ENCODE data around the gene AUTS2. TPM values are rescaled to one million over a fixed set of nuclear protein-coding genes. Genes with fewer than 3 reads are reported as not detected.

Gene AUTS2
- total RNA-seq, 2 donors from 2014 or later = 2.9 to 7.9 TPM

GRCh38 chr7:70410134-70410750 lies 812.0 kb downstream of the AUTS2 start:
- H3K36me3 Mint-ChIP-seq (ENCODE audit: insufficient read depth in 2 of 2) = no peaks in the 10 kb centered on the region
- no peak overlapping the region for H3K4me3 Mint-ChIP-seq
- ATAC-seq (replicated peaks in 1 of 2) (no peak), DNase-seq (no peak)
- H3K4me1 Mint-ChIP-seq (ENCODE audit: low read depth) = no peaks in the 10 kb centered on the region
- H3K27me3 Mint-ChIP-seq (ENCODE audit: low read depth) = no peaks in the 10 kb centered on the region
- no peak overlapping the region for H3K27ac Mint-ChIP-seq
- no peaks in the 10 kb centered on the region for H3K9me3 Mint-ChIP-seq

DNA sequence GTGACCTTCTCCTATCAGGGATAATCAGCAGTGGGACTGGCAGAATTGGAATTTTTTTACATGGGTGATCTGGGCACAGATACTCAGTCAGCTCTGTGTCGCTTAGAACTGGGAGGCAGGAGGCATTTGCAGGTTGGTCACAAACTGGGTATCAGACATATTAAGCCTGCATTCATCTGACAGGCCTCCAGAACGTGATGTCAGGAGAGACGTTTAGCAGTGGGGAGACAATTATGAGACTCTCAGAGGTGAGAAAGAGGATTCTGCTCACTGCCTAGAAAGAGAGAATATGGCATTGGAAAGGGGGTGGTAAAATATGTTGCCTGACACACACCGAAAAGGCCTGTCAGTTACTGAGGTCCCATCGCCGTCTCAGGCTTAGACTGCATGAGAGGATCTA lies 816.1 kb downstream of the AUTS2 start:
- Mint-ChIP-seq H3K9me3 (no peaks in the 10 kb centered on the region), H3K27ac (no peak overlapping the region), H3K4me1 (ENCODE audit: low read depth) (no peaks in the 10 kb centered on the region), H3K36me3 (ENCODE audit: insufficient read depth in 2 of 2) (no peaks in the 10 kb centered on the region), H3K27me3 (ENCODE audit: low read depth) (no peaks in the 10 kb centered on the region), H3K4me3 (no peak overlapping the region)
- DNase-seq (no peak), ATAC-seq (replicated peaks in 1 of 2) (no peak)

DNA sequence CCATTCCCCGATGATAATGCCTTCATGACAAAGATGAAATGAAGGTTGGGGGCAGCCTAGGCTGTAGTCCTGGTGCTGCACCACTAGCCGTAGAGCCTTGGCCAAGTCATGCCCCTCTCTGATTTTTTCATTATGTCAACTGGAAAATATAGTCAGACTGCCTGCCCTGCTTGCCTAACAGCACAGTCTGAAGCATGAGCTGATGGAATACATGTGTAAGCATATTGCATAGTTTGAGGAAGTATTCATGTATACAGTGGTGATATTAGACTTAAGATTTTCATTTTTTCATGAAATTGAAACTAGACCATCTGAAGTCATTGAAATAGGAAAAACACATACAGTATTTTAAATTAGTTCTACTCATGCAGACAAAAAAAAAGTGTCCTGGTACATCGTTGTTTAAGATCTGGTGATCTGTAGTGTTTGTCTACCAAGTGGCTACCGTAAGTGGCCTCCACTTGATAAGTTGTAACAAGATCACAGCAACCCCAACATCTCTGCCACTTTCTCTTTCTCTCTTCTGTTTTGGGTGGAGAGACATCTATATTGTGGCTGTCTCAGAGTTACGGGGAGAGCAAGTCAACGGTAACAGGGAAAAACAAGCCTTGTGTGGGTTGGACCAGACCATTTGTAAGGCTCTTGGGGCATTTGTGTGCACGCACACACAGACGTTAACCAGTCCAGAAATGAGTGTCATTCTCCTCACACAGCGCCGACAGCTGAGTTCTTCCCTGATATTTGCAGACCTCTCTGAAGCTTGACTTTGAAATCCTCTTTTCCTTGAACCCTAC lies 817.1 kb downstream of the AUTS2 start:
- no peaks in the 10 kb centered on the region for H3K27me3 Mint-ChIP-seq (ENCODE audit: low read depth)
- no peaks in the 10 kb centered on the region for H3K4me1 Mint-ChIP-seq (ENCODE audit: low read depth)
- H3K27ac Mint-ChIP-seq = no peak overlapping the region
- ATAC-seq (replicated peaks in 1 of 2) = no peak
- DNase-seq = no peak
- no peaks in the 10 kb centered on the region for H3K36me3 Mint-ChIP-seq (ENCODE audit: insufficient read depth in 2 of 2)
- H3K9me3 Mint-ChIP-seq = no peaks in the 10 kb centered on the region
- no peak overlapping the region for H3K4me3 Mint-ChIP-seq

- no peak overlapping the region for H3K27ac Mint-ChIP-seq
- no peaks in the 10 kb centered on the region for H3K27me3 Mint-ChIP-seq (ENCODE audit: low read depth)
- ATAC-seq (replicated peaks in 1 of 2) (no peak), DNase-seq (no peak)
- no peak overlapping the region for H3K4me3 Mint-ChIP-seq
- H3K4me1 Mint-ChIP-seq (ENCODE audit: low read depth) = no peaks in the 10 kb centered on the region
- H3K36me3 Mint-ChIP-seq (ENCODE audit: insufficient read depth in 2 of 2) = no peaks in the 10 kb centered on the region
- no peaks in the 10 kb centered on the region for H3K9me3 Mint-ChIP-seq
Observed at GRCh38 chr7:70416347-70416985, 818.2 kb downstream of the AUTS2 start.

DNA sequence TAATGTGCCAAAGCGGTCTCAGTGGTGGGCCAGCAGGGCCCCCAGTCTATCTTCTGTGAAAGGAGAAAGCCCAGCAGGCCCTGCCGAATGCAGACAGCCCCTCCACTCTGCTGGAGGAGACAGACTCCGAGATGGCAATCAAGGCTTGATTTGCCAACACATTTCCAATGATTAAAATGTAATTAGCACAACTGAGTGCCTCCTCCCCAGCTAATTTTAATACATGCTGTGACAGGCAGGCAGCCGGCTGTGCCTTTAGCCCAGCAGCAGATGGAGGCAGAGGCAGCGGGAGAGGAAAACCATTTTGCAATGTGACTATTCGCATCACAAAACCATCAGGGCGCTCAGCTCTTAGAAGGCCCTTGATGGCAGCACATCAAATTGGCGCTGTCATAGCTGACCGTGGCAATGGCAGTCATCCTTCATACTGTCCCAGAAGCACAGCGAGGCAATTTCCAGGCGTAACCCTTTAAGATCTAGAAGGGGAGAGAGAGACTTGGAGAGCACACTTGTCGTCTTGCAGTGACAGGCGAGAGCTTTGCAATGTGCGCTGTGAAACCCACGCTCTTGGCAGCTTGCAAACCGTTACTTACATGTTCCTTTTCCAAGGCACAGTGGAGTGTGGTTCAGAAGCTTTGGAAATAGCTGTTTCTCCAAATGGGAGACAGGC lies 818.8 kb downstream of the AUTS2 start:
- no peak overlapping the region for H3K4me3 Mint-ChIP-seq
- no peaks in the 10 kb centered on the region for H3K27me3 Mint-ChIP-seq (ENCODE audit: low read depth)
- no peak for ATAC-seq (replicated peaks in 1 of 2)
- H3K27ac Mint-ChIP-seq = no peak overlapping the region
- no peak for DNase-seq
- H3K4me1 Mint-ChIP-seq (ENCODE audit: low read depth) = no peaks in the 10 kb centered on the region
- H3K9me3 Mint-ChIP-seq = no peaks in the 10 kb centered on the region
- no peaks in the 10 kb centered on the region for H3K36me3 Mint-ChIP-seq (ENCODE audit: insufficient read depth in 2 of 2)

GRCh38 chr7:70419526-70420380 lies 821.5 kb downstream of the AUTS2 start:
- no peaks in the 10 kb centered on the region for H3K4me1 Mint-ChIP-seq (ENCODE audit: low read depth)
- H3K36me3 Mint-ChIP-seq (ENCODE audit: insufficient read depth in 2 of 2) = no peaks in the 10 kb centered on the region
- no peak overlapping the region for H3K4me3 Mint-ChIP-seq
- ATAC-seq (replicated peaks in 1 of 2) (no peak), DNase-seq (no peak)
- H3K27me3 Mint-ChIP-seq (ENCODE audit: low read depth) = no peaks in the 10 kb centered on the region
- no peaks in the 10 kb centered on the region for H3K9me3 Mint-ChIP-seq
- H3K27ac Mint-ChIP-seq = no peak overlapping the region

DNA sequence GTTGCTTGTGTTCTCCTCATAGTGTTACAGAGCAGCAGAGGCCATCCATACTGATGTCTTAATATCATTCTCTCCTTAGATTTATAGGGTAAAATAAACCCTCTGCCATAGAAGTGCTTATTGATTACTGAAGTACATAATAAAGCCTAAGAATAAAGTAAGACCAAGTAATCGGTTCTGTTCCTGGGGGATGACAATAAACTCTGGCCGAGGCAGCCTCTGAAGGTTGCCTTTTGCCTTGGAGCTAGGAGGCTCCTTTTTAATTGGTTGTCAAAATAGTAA lies 822.0 kb downstream of the AUTS2 start:
- H3K36me3 Mint-ChIP-seq (ENCODE audit: insufficient read depth in 2 of 2) = no peaks in the 10 kb centered on the region
- no peak overlapping the region for H3K4me3 Mint-ChIP-seq
- no peaks in the 10 kb centered on the region for H3K4me1 Mint-ChIP-seq (ENCODE audit: low read depth)
- no peak for DNase-seq
- no peak for ATAC-seq (replicated peaks in 1 of 2)
- H3K27me3 Mint-ChIP-seq (ENCODE audit: low read depth) = no peaks in the 10 kb centered on the region
- H3K9me3 Mint-ChIP-seq = no peaks in the 10 kb centered on the region
- no peak overlapping the region for H3K27ac Mint-ChIP-seq

DNA sequence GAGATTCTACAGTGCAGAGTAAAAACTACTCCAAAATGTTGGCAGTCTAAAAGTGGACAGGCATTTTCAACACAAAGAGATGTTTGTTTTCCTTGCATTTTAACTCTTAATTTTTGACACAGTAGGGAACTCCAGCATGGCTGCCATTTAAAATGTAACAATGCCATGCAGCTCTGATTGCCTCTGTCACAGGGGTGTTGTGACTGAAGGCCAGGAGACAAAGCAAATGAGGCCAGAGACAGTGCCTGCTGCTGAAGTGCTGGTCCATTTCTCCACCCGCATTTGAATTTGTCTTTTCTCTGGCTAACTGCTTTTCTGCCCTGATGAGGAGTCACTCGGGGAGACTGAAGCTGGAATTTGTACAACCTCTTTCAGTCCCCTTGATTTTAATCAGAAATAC lies 823.0 kb downstream of the AUTS2 start:
- no peaks in the 10 kb centered on the region for H3K9me3 Mint-ChIP-seq
- no peaks in the 10 kb centered on the region for H3K36me3 Mint-ChIP-seq (ENCODE audit: insufficient read depth in 2 of 2)
- DNase-seq (no peak), ATAC-seq (replicated peaks in 1 of 2) (no peak)
- H3K27ac Mint-ChIP-seq = no peak overlapping the region
- no peaks in the 10 kb centered on the region for H3K4me1 Mint-ChIP-seq (ENCODE audit: low read depth)
- H3K4me3 Mint-ChIP-seq = no peak overlapping the region
- no peaks in the 10 kb centered on the region for H3K27me3 Mint-ChIP-seq (ENCODE audit: low read depth)

DNA sequence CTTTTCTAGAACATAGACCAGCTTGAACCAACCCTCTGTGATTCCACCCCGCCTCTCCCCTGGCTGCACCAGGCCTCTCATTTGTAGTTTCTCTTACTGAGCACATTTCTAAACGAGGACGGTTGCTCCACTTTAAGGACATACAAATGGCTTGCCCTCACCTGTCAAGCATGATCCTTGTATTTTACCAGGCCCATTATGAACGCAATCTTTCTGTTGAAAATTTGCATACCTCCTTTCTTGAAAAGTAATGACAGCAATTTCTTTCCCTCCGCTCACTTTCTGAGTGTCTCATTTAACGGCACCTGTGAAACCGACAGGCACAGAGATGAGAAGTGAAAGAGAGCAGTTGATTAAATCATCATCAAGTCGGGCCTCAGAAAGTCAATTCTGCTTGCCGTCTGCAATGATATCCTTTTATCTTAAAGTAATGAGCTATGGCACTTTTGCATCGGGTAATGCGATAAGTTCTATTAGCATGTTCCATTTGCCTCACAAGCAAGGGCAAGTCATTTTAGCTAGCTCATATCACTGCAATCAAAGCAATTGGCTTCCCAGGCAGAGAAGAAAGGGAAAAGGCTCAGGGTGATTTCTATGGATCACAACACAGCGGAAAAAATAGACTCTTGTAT lies 828.1 kb downstream of the AUTS2 start:
- H3K36me3 Mint-ChIP-seq (ENCODE audit: insufficient read depth in 2 of 2) = no peaks in the 10 kb centered on the region
- no peaks in the 10 kb centered on the region for H3K4me1 Mint-ChIP-seq (ENCODE audit: low read depth)
- no peaks in the 10 kb centered on the region for H3K9me3 Mint-ChIP-seq
- no peak overlapping the region for H3K27ac Mint-ChIP-seq
- no peak overlapping the region for H3K4me3 Mint-ChIP-seq
- DNase-seq = no peak
- no peak for ATAC-seq (replicated peaks in 1 of 2)
- H3K27me3 Mint-ChIP-seq (ENCODE audit: low read depth) = no peaks in the 10 kb centered on the region

- H3K4me1 Mint-ChIP-seq (ENCODE audit: low read depth) = peaks cover 7% of the 10 kb centered on the region
- no peaks in the 10 kb centered on the region for H3K9me3 Mint-ChIP-seq
- no peak for ATAC-seq (replicated peaks in 1 of 2)
- DNase-seq = no peak
- H3K27me3 Mint-ChIP-seq (ENCODE audit: low read depth) = no peaks in the 10 kb centered on the region
- H3K36me3 Mint-ChIP-seq (ENCODE audit: insufficient read depth in 2 of 2) = no peaks in the 10 kb centered on the region
- no peak overlapping the region for H3K27ac Mint-ChIP-seq
- H3K4me3 Mint-ChIP-seq = no peak overlapping the region
Observed at GRCh38 chr7:70432567-70433001, 834.3 kb downstream of the AUTS2 start.

DNA sequence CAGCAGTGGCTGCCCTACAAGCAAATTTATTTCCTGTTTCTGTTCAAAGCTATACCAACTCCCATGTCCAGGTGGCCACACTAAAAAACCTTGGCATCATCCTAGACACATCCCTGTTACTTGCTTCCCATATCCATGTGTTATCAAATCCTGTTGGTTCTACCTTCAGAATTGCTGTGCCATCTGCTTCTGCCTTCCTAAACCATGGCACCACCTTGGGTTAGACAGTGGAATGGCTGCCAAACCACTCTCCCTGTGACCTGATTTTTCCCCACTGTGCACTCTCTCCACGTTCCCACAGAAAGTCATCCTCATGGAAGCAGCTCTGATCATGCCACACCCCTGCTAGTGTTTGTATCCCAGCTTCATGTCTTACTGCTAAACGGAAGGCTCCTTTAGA lies 836.1 kb downstream of the AUTS2 start:
- peaks cover 7% of the 10 kb centered on the region for H3K4me1 Mint-ChIP-seq (ENCODE audit: low read depth)
- H3K9me3 Mint-ChIP-seq = no peaks in the 10 kb centered on the region
- DNase-seq (no peak), ATAC-seq (replicated peaks in 1 of 2) (no peak)
- H3K27ac Mint-ChIP-seq = no peak overlapping the region
- H3K36me3 Mint-ChIP-seq (ENCODE audit: insufficient read depth in 2 of 2) = no peaks in the 10 kb centered on the region
- H3K4me3 Mint-ChIP-seq = no peak overlapping the region
- no peaks in the 10 kb centered on the region for H3K27me3 Mint-ChIP-seq (ENCODE audit: low read depth)

GRCh38 chr7:70434821-70435220 lies 836.5 kb downstream of the AUTS2 start:
- H3K36me3 Mint-ChIP-seq (ENCODE audit: insufficient read depth in 2 of 2) = no peaks in the 10 kb centered on the region

More at GRCh38 chr7:70434821-70435220, 836.5 kb downstream of the AUTS2 start:
- Mint-ChIP-seq H3K4me1 (ENCODE audit: low read depth) (peaks cover 7% of the 10 kb centered on the region), H3K9me3 (no peaks in the 10 kb centered on the region), H3K27ac (no peak overlapping the region), H3K27me3 (ENCODE audit: low read depth) (no peaks in the 10 kb centered on the region), H3K4me3 (no peak overlapping the region)
- ATAC-seq (replicated peaks in 1 of 2) (no peak), DNase-seq (no peak)

Measured in activated T-cell treated with anti-CD3 and anti-CD28 coated beads, Interleukin-2, amount 50 U/mL, for 72 hours (primary cell).